ENCODE results near the gene CST9L.

DNA sequence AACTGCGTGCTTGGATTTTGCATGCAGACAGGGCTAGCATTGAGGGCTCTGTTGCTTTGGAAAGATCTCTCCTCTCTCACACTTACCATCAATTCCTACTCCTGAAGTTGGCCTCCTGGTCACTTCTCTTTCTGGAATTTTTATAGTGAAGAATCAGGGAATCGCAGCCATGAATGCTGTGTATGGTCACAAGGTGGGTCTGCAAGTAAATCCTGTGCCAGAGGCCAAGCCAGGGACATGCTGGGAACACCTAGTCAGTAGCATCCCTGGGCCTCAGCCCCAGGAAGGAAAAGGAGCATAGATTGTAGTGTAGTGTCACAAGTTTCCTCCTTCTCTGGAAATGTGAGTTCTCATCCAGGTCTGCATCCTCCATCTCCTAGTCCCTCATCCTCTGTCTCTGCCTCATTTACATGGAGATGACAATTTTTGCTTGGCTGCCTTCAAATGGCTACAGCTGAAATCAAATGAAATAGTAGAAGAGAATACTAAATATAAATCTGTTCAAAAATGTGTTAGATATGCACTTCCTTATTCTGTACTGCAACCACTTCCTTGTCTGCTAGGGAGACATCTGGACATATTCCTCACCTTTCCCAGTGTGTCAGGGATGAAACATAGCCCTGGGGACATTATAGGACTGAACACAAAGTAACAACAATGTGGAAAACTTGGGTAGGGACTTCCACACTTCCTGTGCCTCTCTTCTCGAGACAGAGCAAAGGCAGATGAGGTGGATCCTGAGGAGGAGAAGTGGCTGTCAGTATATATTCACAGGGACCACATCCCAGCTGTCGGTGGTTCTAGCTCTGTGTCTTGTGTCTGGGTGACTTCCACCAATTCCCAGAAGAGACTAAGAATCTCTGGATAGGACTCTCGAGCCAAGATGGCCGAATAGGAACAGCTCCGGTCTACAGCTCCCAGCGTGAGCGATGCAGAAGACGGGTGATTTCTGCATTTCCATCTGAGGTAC lies 20.4 kb upstream of the CST9L start:
- TF ChIP-seq POLR2AphosphoS5 (IDR thresholded peaks at IDR 0.05) (no peak), POLR2A (IDR thresholded peaks at IDR 0.05) (no peak), CTCF (IDR thresholded peaks at IDR 0.05) (no peak), EP300 (IDR thresholded peaks at IDR 0.05) (no peak)
